SK-MEL-5 (cell line): ENCODE data around the gene CFAP119. TPM values are rescaled to one million over a fixed set of nuclear protein-coding genes. Genes with fewer than 3 reads are reported as not detected.

Experiments used
- DNase-seq: peaks from one replicate; pipeline ENCODE4 v3.0.0-alpha.2; 2016; ENCODE audit warnings: low read depth, low spot score
- in situ Hi-C: cut with HindIII; loops from 2 replicates; pipeline ENCODE4 v1.10.0; 2016; ENCODE audit warnings: low sequenced_read_pairs, high pct_unique_total_duplicates, low pct_unique_long_range_greater_than_20kb
- small RNA-seq, 2 experiments: library from RNA; depleted of rRNA; stranded (forward); fragments of <200 nt; gene quantifications; one replicate each; pipeline ENCODE3, GENCODE V24; 2014
- total RNA-seq: library from RNA; depleted of rRNA; stranded (reverse); fragments of >200 nt; shearing (Covaris generic); gene quantifications from 2 replicates; pipeline ENCODE4 v1.2.3, GENCODE V29; 2014; rRNA removed

Gene CFAP119
- total RNA-seq, 1 experiment from 2014 or later, result 0.05 TPM

- no peak for DNase-seq
- in situ Hi-C loops, result no loop called here
Observed at GRCh38 chr16:30728321-30728720, 33.5 kb downstream of the CFAP119 start.

DNA sequence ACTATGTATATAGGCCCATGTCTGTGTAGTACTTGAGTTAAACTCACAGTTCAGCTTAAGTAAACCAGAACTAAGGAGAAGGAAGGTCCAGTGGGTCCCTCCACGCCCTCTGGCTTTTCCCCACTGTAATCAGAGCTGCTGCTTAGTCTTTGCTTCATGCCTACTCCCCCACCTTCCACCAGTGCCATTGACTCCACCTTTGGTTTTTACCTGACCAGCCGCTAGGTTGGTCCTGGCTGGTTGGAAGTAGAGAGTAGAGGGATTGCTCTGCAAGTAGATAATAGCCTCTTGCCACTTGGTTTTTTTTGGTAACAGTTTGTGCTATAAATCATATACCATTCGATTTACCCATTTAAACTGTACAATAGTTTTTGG lies 36.5 kb downstream of the CFAP119 start:
- no peak for DNase-seq
- in situ Hi-C loops, result no loop called here

DNA sequence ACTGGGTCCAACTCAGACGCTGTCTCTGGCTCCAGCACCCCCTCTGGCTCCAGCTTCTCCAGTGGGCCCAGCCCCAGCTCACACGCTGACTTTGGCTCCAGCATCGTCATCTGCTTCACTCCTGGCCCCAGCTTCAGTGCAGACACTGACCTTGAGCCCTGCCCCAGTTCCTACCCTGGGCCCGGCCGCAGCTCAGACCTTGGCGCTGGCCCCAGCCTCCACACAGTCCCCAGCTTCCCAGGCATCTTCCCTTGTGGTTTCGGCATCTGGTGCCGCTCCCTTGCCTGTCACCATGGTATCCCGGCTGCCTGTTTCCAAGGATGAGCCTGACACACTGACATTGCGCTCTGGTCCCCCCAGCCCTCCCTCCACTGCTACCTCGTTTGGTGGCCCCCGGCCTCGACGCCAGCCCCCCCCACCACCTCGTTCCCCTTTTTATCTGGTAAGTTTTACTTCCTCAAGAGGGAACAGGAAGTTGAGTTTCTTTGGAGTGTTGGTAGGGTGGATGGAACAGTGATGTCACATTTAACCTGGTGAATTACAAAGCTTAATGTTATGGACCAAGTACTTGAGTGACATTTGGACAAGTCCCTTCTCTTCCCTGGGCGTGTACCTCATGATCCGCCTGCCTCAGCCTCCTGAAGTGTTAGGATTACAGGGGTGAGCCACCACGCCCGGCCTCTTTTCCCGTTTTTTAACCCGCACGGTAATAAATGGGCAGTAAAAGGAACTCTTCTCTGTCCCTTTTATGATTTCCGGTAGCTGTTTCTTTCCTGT lies 37.0 kb downstream of the CFAP119 start:
- DNase-seq, result no peak
- in situ Hi-C loops, result no loop called here

DNA sequence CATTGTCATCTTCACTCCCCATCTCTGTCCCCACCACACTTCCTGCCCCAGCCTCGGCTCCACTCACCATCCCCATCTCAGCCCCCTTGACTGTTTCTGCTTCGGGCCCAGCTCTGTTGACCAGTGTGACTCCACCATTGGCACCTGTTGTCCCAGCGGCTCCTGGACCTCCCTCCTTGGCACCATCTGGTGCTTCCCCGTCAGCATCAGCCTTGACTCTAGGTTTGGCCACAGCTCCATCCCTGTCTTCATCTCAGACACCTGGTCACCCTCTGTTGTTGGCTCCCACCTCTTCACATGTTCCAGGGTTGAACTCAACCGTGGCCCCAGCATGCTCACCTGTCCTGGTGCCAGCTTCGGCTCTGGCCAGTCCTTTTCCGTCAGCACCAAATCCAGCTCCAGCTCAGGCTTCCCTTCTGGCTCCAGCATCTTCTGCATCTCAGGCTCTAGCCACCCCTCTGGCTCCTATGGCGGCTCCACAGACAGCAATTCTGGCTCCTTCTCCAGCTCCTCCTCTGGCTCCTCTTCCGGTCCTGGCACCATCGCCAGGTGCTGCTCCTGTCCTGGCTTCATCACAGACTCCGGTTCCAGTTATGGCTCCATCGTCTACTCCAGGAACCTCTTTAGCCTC lies 38.0 kb downstream of the CFAP119 start:
- DNase-seq, result no peak
- in situ Hi-C loops, result no loop called here

DNA sequence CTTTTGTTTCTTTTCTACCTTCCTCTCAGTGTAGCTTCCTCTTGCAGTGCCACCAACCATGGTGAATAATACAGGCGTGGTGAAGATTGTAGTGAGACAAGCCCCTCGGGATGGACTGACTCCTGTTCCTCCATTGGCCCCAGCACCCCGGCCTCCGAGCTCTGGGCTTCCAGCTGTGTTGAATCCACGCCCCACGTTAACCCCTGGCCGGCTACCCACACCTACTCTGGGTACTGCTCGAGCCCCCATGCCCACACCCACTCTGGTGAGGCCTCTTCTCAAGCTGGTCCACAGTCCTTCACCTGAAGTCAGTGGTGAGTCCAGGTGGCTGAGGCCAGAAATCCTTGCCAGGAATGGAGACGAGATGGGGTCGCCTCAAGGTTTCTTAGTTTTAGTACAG lies 38.9 kb downstream of the CFAP119 start:
- in situ Hi-C loops, result no loop called here
- DNase-seq, result no peak

DNA sequence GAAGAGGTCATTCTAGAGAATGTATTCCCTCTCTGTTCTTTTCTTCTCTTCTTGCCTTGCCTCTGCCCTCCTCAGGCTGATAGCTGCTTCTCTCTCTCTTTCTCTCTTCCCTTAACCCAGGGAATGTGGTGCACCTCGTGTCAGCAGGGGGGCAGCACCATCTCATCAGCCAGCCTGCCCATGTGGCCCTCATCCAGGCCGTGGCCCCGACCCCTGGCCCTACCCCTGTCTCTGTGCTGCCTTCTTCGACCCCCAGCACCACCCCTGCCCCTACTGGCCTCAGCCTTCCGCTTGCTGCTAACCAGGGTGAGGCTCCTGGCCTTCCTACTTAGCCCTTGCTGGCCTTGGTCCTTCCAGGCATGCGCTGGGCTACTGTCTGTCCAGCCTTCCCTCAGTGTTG lies 39.4 kb downstream of the CFAP119 start:
- no peak for DNase-seq
- in situ Hi-C loops, result no loop called here

DNA sequence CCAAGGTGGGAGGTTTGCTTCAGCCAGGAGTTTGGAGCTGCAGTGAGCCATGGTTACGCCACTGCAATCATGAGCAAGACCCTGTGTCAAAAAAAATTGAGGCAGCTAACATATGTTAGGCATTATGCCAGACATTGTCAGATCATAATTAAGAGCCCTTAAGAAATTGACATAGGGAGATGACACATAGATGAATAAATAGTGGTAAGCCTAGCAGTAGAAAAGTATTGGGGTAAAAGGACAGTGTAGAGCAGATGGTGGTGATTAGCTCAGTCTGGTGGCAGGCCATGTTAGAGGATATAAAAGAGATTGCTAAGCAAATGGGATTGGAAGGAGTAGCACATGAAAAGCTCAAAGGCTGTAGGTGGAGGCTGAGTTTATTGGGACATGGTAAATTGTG lies 40.3 kb downstream of the CFAP119 start:
- DNase-seq, result no peak
- in situ Hi-C loops, result no loop called here

GRCh38 chr16:30721167-30721566 lies 40.7 kb downstream of the CFAP119 start:
- in situ Hi-C loops, result no loop called here
- no peak for DNase-seq

GRCh38 chr16:30720694-30721093 lies 41.2 kb downstream of the CFAP119 start:
- in situ Hi-C loops, result no loop called here
- DNase-seq, result no peak

- no peak for DNase-seq
- in situ Hi-C loops, result no loop called here
Observed at GRCh38 chr16:30720086-30720485, 41.8 kb downstream of the CFAP119 start.

DNA sequence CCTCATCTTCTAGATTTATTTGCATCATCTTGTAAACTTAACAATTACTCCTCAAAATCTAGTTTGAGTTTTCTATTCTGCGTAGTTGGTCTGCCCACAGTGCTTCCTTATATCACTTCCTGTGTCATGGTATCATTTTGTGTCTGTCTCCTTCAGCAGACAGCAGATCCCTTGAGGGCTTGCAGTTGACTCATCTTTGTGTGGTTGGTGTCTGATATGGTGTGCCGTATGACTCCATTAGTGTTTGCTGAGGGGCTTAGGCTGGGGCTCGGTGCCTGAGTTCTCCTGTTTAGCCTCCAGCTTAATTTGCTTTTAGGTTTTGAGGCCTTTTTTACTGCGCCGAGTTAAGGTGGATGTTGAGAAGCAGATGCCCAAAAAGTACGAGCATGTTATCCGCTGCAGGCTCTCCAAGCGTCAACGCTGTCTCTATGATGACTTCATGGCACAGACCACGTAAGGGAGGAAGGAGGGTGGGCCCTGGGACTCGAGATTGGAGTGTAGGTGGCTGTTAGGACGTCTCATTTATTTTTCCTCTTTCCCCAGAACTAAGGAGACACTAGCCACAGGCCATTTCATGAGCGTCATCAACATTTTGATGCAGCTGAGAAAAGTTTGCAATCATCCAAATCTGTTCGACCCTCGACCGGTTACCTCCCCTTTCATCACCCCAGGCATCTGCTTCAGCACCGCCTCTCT lies 46.0 kb downstream of the CFAP119 start:
- in situ Hi-C loops, result no loop called here
- peak; percentile 62 for DNase-seq

- no peak for DNase-seq
- in situ Hi-C loops, result no loop called here
Observed at GRCh38 chr16:30711712-30712111, 50.1 kb downstream of the CFAP119 start.

GRCh38 chr16:30710971-30711370 lies 50.9 kb downstream of the CFAP119 start:
- in situ Hi-C loops, result no loop called here

More at GRCh38 chr16:30710971-30711370, 50.9 kb downstream of the CFAP119 start:
- no peak for DNase-seq

Small RNA genes within 50 kb of the gene (small RNA-seq; reads per million reads assigned to genes)
- 4.6 to 10.2 reads per million in 2 experiments for gene SNORA30

Other genes starting within 250 kb of the CFAP119 start
- 40.4 and 43.1 TPM in 2 replicates for gene ZNF768, start 235.5 kb downstream of the CFAP119 start, total RNA-seq
- gene ZNF747, start 227.2 kb downstream of the CFAP119 start, total RNA-seq, result 4.1 and 4.6 TPM in 2 replicates
- 4.1 and 4.9 TPM in 2 replicates for gene ZNF764, start 203.7 kb downstream of the CFAP119 start, total RNA-seq
- gene ZNF688, start 190.3 kb downstream of the CFAP119 start, total RNA-seq, result 16.3 and 23.4 TPM in 2 replicates
- 12.1 and 13.0 TPM in 2 replicates for gene ZNF785, start 176.4 kb downstream of the CFAP119 start, total RNA-seq
- 23.0 TPM in 2 replicates for gene ZNF689, start 151.7 kb downstream of the CFAP119 start, total RNA-seq
- gene PRR14, start 111.1 kb downstream of the CFAP119 start, total RNA-seq, result 3.0 and 5.0 TPM in 2 replicates
- 8.8 and 8.9 TPM in 2 replicates for gene FBRS, start 103.6 kb downstream of the CFAP119 start, total RNA-seq
- 5.8 and 9.4 TPM in 2 replicates for gene SRCAP, start 62.9 kb downstream of the CFAP119 start, total RNA-seq
- gene PHKG2, start 13.6 kb downstream of the CFAP119 start, total RNA-seq, result 14.3 and 16.4 TPM in 2 replicates
- 108 and 120 TPM in 2 replicates for gene RNF40, start 260 bp upstream of the CFAP119 start, total RNA-seq
- 6.6 and 6.8 TPM in 2 replicates for gene ZNF629, start 25.1 kb upstream of the CFAP119 start, total RNA-seq
- 21.5 and 22.0 TPM in 2 replicates for gene BCL7C, start 132.0 kb upstream of the CFAP119 start, total RNA-seq
- gene CTF1, start 134.6 kb upstream of the CFAP119 start, total RNA-seq, result 0.13 and 0.29 TPM in 2 replicates
- 20.8 and 22.0 TPM in 2 replicates for gene FBXL19, start 161.5 kb upstream of the CFAP119 start, total RNA-seq
- gene ORAI3, start 187.0 kb upstream of the CFAP119 start, total RNA-seq, result 35.2 and 43.9 TPM in 2 replicates
- gene SETD1A, start 195.7 kb upstream of the CFAP119 start, total RNA-seq, result 1.8 and 4.0 TPM in 2 replicates
- gene HSD3B7, start 223.1 kb upstream of the CFAP119 start, total RNA-seq, result 4.3 and 5.2 TPM in 2 replicates
- 0.13 TPM in 1 of 2 replicates, not detected in the other for gene STX1B, start 248.6 kb upstream of the CFAP119 start, total RNA-seq